ENCODE measurements around the gene PRCD. TPM values are rescaled to one million over a fixed set of nuclear protein-coding genes. Genes with fewer than 3 reads are reported as not detected.
A peak's percentile ranks its signal among the peaks of the same experiment; 100 is the strongest.

PRCD gene
- total and polyA plus RNA-seq, 2 donors (not counting 1 experiment from before 2014, with no cell fraction given) = 18.0 to 30.6 TPM

DNA sequence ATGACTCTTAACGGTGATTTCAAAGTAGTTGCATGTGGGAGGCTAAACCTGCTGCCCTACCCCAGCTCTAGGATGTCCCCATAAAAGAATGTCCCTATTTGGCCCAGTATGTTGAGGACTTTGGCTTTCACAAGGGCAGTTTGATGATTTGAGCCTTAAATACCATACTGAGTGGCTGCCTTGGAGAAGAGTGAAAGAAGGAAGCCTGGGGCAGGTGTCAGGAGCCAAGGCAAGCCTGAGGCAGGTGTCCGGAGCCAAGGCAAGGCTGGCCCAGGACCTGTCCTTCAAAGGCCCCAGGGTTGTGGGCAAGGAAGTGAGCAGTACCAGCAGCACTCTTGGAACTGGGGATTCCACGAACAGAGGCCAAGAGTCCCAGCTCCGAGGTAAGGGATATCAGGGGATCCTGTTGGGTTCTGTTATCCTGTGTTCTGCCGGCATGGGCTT is 27.2 kb downstream of the PRCD start:
- no peaks in the 10 kb centered on the region for H3K27me3 ChIP-seq (replicated peaks in 1 of 4; ENCODE audit: control extremely low read depth in 1 of 4, control insufficient read depth in 3 of 4, insufficient read depth in 4 of 4, low read length in 3 of 4)
- POLR2A ChIA-PET = interaction anchor here (0.6 to 1.1 kb wide), 5 partner anchors 10 to 1476 kb away, joined by 3 to 4 read pairs (median 3); no protein-coding TSS in a partner anchor
- WGBS (ENCODE audit: insufficient coverage) = 90% methylated on average over 5 of the region's 5 CpGs

More for the DNA sequence above, 27.2 kb downstream of the PRCD start:
- Histone ChIP-seq H3K79me2 (ENCODE audit: control insufficient read depth, insufficient read depth, low read length) (no peaks in the 10 kb centered on the region), H3K4me3 (ENCODE audit: control extremely low read depth in 1 of 5, extremely low read depth in 1 of 5, insufficient read depth in 1 of 5, low read depth in 2 of 5, low read length in 4 of 5) (no peak overlapping the region), H3K36me3 (replicated peaks in 1 of 2; ENCODE audit: control extremely low read depth in 1 of 2, control insufficient read depth in 1 of 2, extremely low read depth in 1 of 2, insufficient read depth in 2 of 2, low read length in 1 of 2) (peaks cover 0 to 23% of the 10 kb centered on the region in 2 experiments), H3K27ac (ENCODE audit: low read length in 2 of 2) (peak overlapping the region in 1 of 2 donors; percentile 56), H3K9ac (ENCODE audit: low read length) (no peak overlapping the region), H4K20me1 (ENCODE audit: control insufficient read depth, insufficient read depth, low read length, poor library complexity, severe bottlenecking) (peaks cover 23% of the 10 kb centered on the region), H3K9me3 (ENCODE audit: control extremely low read depth in 1 of 3, control insufficient read depth in 2 of 3, insufficient read depth in 1 of 3, low read length in 2 of 3) (no peaks in the 10 kb centered on the region), H3K4me1 (ENCODE audit: control insufficient read depth in 2 of 2, insufficient read depth in 2 of 2, low read length in 2 of 2) (peaks cover 19 to 21% of the 10 kb centered on the region in 2 donors), H3K4me2 (replicated peaks; ENCODE audit: low read depth, low read length, poor library complexity, severe bottlenecking) (no peak overlapping the region), H2AFZ (ENCODE audit: insufficient read depth, low read depth, low read length, poor library complexity, severe bottlenecking) (no peak overlapping the region)
- TF ChIP-seq CTCF (IDR thresholded peaks at IDR 0.05) (no peak), EZH2 (IDR thresholded peaks at IDR 0.05; ENCODE audit: borderline replicate concordance, insufficient read depth, low read depth, low read length, poor library complexity, severe bottlenecking) (no peak)
- Mint-ChIP-seq H3K4me3 (no peak overlapping the region), H3K4me1 (peaks cover 32% of the 10 kb centered on the region), H3K9me3 (ENCODE audit: insufficient read depth) (no peaks in the 10 kb centered on the region), H3K27me3 (no peaks in the 10 kb centered on the region), H3K27ac (no peak overlapping the region)
- DNase-seq = no peak
- CTCF ChIA-PET = interaction anchor here (0.6 to 3.0 kb wide), 9 partner anchors 9 to 321 kb away, joined by 3 to 19 read pairs (median 4); partner anchors contain the start of gene ST6GALNAC2
- no peak for ATAC-seq (ENCODE audit: low read depth)
- intact Hi-C loops (cut with micrococcal nuclease) = no loop called here
